Measurements from ENCODE around the gene TDRD7. TPM values are rescaled to one million over a fixed set of nuclear protein-coding genes. Genes with fewer than 3 reads are reported as not detected.

Gene TDRD7
- total RNA-seq, 2 donors from 2014 or later, result 9.3 to 18.0 TPM

DNA sequence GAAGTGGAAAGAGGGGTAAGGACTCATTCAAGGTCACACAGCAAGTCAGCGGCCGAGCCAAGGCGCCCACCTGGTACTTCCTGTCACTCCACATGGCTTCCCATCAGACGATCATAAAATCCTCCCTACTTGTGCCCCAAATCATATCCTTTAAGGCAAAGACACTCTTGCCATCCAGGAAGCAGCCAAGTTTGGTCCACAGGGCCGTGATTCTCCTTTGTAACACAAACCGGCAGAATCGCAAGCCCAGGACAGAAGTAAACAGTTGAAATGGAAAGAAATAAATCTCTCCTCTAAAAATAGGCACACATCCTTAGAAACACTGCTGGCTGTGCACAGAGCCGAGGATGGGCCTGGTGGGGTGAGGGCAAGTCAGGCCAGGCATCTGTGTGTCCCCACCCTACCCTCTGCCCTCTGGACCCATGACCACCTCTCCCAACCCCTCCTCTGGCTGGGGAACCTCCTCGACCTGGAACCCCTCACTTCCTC, 120.0 kb downstream of the TDRD7 start:
- WGBS, result 58% methylated on average over 9 of the region's 9 CpGs
- Histone ChIP-seq H3K4me3 (no peak overlapping the region), H3K27ac (peak overlapping the region; percentile 22 to 47), H3K4me1 (replicated peaks) (no peaks in the 10 kb centered on the region), H3K27me3 (replicated peaks; ENCODE audit: insufficient read depth) (no peaks in the 10 kb centered on the region), H3K36me3 (no peaks in the 10 kb centered on the region), H3K9me3 (no peaks in the 10 kb centered on the region)
- DNase-seq (ENCODE audit: low spot score), result no peak
- intact Hi-C loops (cut with DNase I), result no loop called here
- TF ChIP-seq POLR2AphosphoS5 (IDR thresholded peaks at IDR 0.05) (peak; percentile 25), POLR2A (IDR thresholded peaks at IDR 0.05) (no peak)
- TF ChIP-seq, protein P1, sequence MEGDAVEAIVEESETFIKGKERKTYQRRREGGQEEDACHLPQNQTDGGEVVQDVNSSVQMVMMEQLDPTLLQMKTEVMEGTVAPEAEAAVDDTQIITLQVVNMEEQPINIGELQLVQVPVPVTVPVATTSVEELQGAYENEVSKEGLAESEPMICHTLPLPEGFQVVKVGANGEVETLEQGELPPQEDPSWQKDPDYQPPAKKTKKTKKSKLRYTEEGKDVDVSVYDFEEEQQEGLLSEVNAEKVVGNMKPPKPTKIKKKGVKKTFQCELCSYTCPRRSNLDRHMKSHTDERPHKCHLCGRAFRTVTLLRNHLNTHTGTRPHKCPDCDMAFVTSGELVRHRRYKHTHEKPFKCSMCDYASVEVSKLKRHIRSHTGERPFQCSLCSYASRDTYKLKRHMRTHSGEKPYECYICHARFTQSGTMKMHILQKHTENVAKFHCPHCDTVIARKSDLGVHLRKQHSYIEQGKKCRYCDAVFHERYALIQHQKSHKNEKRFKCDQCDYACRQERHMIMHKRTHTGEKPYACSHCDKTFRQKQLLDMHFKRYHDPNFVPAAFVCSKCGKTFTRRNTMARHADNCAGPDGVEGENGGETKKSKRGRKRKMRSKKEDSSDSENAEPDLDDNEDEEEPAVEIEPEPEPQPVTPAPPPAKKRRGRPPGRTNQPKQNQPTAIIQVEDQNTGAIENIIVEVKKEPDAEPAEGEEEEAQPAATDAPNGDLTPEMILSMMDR (IDR thresholded peaks at IDR 0.05), result no peak

DNA sequence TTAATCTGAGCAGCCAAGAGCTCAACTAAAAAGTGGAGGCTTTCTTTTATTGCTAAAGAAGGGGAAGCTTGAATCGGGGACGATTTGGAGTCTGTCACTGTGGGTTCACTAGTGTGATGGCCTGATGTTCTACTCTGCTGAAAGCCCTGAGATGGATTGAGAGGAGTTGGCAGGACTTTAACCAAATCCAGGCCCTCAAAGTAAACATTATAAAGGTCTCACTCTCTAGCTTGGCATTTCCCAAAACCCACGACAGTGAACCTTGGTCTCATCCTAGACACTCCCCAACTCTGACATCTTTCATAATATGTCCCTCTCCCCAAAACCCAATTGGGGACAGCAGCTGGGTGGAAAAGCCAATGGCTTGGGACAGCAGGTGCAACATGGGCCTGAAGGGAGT, 122.3 kb downstream of the TDRD7 start:
- H3K36me3 ChIP-seq, result no peaks in the 10 kb centered on the region
- intact Hi-C loops (cut with DNase I), result no loop called here
- H3K9me3 ChIP-seq, result no peaks in the 10 kb centered on the region
- no peak overlapping the region for H3K4me3 ChIP-seq
- no peak for DNase-seq (ENCODE audit: low spot score)
- TF ChIP-seq POLR2AphosphoS5 (IDR thresholded peaks at IDR 0.05) (no peak), POLR2A (IDR thresholded peaks at IDR 0.05) (no peak)
- TF ChIP-seq, protein P1 (IDR thresholded peaks at IDR 0.05), result no peak
- no peak overlapping the region for H3K27ac ChIP-seq
- H3K27me3 ChIP-seq (replicated peaks; ENCODE audit: insufficient read depth), result no peaks in the 10 kb centered on the region
- H3K4me1 ChIP-seq (replicated peaks), result no peaks in the 10 kb centered on the region
- 85% methylated on average over 3 of the region's 3 CpGs for WGBS

DNA sequence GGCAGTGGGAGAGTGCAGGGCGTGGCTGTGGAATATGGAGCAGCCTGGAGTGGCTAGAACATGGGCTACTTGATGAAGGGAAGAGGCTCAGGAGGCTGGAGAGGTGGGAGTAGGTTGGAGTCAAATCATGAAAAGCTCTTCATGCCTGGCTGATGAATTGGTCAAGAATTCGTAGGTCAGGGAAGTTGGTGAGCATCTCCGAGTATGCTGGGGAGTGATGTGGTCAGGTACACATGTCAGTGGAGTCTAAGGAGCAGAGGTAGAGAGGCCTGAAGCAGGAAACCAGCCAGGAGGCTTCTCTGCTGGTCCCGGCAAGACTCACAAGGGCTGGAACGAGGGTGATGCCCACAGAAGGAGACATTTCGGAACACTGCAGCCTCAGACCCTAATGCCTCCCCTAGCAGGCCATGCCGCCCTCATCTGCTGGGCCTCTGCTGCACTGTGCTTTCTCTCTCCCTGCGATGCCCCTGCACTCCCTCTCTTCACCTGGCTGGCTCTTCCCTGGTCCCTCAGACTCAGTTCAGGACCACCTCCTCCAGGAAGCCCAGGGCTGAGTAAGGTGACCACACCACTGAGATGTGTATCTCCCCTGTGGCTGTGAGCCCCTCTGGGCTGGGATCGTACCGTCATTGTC, 123.2 kb downstream of the TDRD7 start:
- Histone ChIP-seq H3K9me3 (no peaks in the 10 kb centered on the region), H3K4me3 (no peak overlapping the region), H3K4me1 (replicated peaks) (no peaks in the 10 kb centered on the region), H3K27me3 (replicated peaks; ENCODE audit: insufficient read depth) (no peaks in the 10 kb centered on the region), H3K36me3 (no peaks in the 10 kb centered on the region), H3K27ac (no peak overlapping the region)
- intact Hi-C loops (cut with DNase I), result no loop called here
- TF ChIP-seq, protein P1 (IDR thresholded peaks at IDR 0.05), result no peak
- TF ChIP-seq POLR2AphosphoS5 (IDR thresholded peaks at IDR 0.05) (no peak), POLR2A (IDR thresholded peaks at IDR 0.05) (no peak)
- DNase-seq (ENCODE audit: low spot score), result no peak
- 93% methylated on average over 10 of the region's 10 CpGs for WGBS

DNA sequence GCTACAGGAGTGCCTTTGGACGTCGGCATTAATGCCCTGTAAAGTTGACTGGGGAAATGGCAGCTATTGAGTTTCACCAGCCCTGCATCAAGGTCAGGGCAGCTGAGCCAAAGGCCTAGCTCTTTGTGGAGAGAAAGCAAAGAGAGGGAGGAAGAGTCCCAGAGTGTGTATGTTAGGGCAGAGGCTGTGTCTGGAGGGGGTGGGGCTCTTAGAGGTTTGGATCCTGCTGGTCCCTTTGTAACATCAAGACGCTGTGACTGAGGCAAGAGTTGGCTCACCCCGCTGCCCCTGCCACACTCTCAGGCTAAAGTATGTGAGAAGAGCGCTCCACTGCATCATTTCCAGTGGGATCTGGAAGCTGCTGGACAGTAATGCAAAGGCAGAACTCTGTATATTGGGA, 123.9 kb downstream of the TDRD7 start:
- H3K27me3 ChIP-seq (replicated peaks; ENCODE audit: insufficient read depth), result no peaks in the 10 kb centered on the region
- no peak overlapping the region for H3K4me3 ChIP-seq
- no peaks in the 10 kb centered on the region for H3K36me3 ChIP-seq
- no peak for DNase-seq (ENCODE audit: low spot score)
- 74% methylated on average over 5 of the region's 5 CpGs for WGBS
- TF ChIP-seq POLR2AphosphoS5 (IDR thresholded peaks at IDR 0.05), result no peak
- no peak for TF ChIP-seq POLR2A (IDR thresholded peaks at IDR 0.05)
- TF ChIP-seq, protein P1 (IDR thresholded peaks at IDR 0.05), result no peak
- no peaks in the 10 kb centered on the region for H3K9me3 ChIP-seq
- intact Hi-C loops (cut with DNase I), result no loop called here
- H3K4me1 ChIP-seq (replicated peaks), result no peaks in the 10 kb centered on the region
- H3K27ac ChIP-seq, result no peak overlapping the region

DNA sequence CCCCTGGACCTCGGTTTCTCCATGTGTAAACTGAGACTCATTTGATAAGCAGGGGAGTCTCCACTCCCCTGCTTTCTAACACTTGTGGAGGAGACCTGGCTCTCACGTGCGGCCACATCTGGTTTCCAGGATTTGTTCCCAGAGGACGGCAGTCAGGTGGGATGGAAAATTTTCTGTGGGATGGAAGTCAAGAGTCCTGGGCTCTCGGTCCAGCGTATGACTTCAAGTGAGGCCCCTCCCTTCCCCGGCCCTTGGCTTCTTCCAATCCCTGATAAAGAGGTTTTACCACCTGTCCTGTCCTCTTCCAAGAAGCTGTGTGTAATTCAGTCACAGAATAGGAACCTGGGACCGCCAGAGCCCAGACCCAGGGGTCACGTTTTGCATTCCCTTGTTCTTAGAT, 124.6 kb downstream of the TDRD7 start:
- no peaks in the 10 kb centered on the region for H3K36me3 ChIP-seq
- intact Hi-C loops (cut with DNase I), result no loop called here
- no peaks in the 10 kb centered on the region for H3K4me1 ChIP-seq (replicated peaks)
- H3K27ac ChIP-seq, result no peak overlapping the region
- DNase-seq (ENCODE audit: low spot score), result no peak
- H3K4me3 ChIP-seq, result no peak overlapping the region
- H3K27me3 ChIP-seq (replicated peaks; ENCODE audit: insufficient read depth), result no peaks in the 10 kb centered on the region
- H3K9me3 ChIP-seq, result no peaks in the 10 kb centered on the region
- WGBS, result 82% methylated on average over 9 of the region's 9 CpGs
- TF ChIP-seq, protein P1 (IDR thresholded peaks at IDR 0.05), result no peak
- no peak for TF ChIP-seq POLR2A (IDR thresholded peaks at IDR 0.05)
- no peak for TF ChIP-seq POLR2AphosphoS5 (IDR thresholded peaks at IDR 0.05)

Measured in prostate gland (tissue), 2 donors.